K562 (cell line): ENCODE results near the gene DIP2C. TPM values are rescaled to one million over a fixed set of nuclear protein-coding genes. Genes with fewer than 3 reads are reported as not detected.
"Not testable (repeated sequence)": the region's sequence is repeated elsewhere in the genome, so short reads cannot be mapped to it uniquely, and the experiment has no call there.

Experiments used
- ATAC-seq: fragments of 200-7000 bp; cut with Tn5 transposase; 3 replicates; pipeline ENCODE4 v1.9.1; 2020; ENCODE audit warnings: moderate library complexity
- BruUV-seq: library from RNA; stranded (reverse); fragments of 400-500 nt; replicated peaks from 2 replicates; lab custom pipeline; 2021; lab: Mats Ljungman, UMichigan
- CTCF ChIA-PET: fragments of 300-600 bp; formaldehyde crosslinking; extraction: SDS; loops from one replicate; lab custom pipeline; 2021; ENCODE audit warnings: low intra/inter-chr PET ratio; lab: Yijun Ruan, JAX
- POLR2A ChIA-PET: fragments of 300-600, 350-650 bp; sonication (Branson Sonifier 250); formaldehyde crosslinking; extraction: SDS; loops from one replicate; lab custom pipeline; 2021; ENCODE audit warnings: antibody characterized with exemption, inconsistent platforms; lab: Yijun Ruan, JAX
- DNase-seq, 4 experiments: peaks; one replicate each; pipeline versions ENCODE4 v3.0.0 to v3.0.0-alpha.2; 2011 to 2018; ENCODE audit warnings: low spot score in 3 of 4, mixed read lengths in 3 of 4; ENCODE audit errors: extremely low read depth in 1 of 4
- FAIRE-seq: peaks from 2 replicates; lab custom pipeline; 2011; peaks lifted over from hg19 to GRCh38; lab: Jason Lieb, UNC
- H2AFZ ChIP-seq: 2 replicates; pipeline ENCODE4 v1.6.0; 2011; ENCODE audit warnings: low read depth, low read length, control low read depth, inconsistent platforms
- H3K27ac ChIP-seq: fragments of 200-600 bp; 3 replicates; pipeline ENCODE4 v1.8.0; 2011; ENCODE audit warnings: low read depth, mild to moderate bottlenecking, control low read depth, inconsistent platforms, low read length, moderate library complexity, mixed read lengths; ENCODE audit errors: extremely low read depth
- H3K27me3 ChIP-seq, 2 experiments: fragments of 300-600 bp in 1 of 2; 2 replicates in 1 of 2; 3 replicates in 1 of 2; pipeline versions ENCODE4 v1.6.0 to v1.8.0; 2011; ENCODE audit warnings: inconsistent platforms in 2 of 2, low read length in 2 of 2, mild to moderate bottlenecking in 1 of 2, mixed read lengths in 1 of 2, moderate library complexity in 1 of 2; ENCODE audit not compliant: control insufficient read depth in 2 of 2, insufficient read depth in 2 of 2
- H3K36me3 ChIP-seq: fragments of 300-600 bp; 3 replicates; pipeline ENCODE4 v1.8.0; 2011; ENCODE audit warnings: mild to moderate bottlenecking, low read length, inconsistent platforms; ENCODE audit not compliant: control insufficient read depth, insufficient read depth
- H3K4me1 ChIP-seq, 2 experiments: fragments of 200-600 bp in 1 of 2; replicated peaks in 1 of 2; 2 replicates in 1 of 2; 3 replicates in 1 of 2; pipeline versions ENCODE4 v1.5.1 to v1.8.0; 2011; ENCODE audit warnings: inconsistent platforms in 2 of 2, low read length in 2 of 2, mild to moderate bottlenecking in 1 of 2, mixed read lengths in 1 of 2, moderate library complexity in 1 of 2; ENCODE audit not compliant: control insufficient read depth in 2 of 2, insufficient read depth in 2 of 2
- H3K4me2 ChIP-seq: 2 replicates; pipeline ENCODE4 v1.6.1; 2011; ENCODE audit warnings: low read length, control low read depth, inconsistent platforms, mixed read lengths; ENCODE audit not compliant: insufficient read depth
- H3K4me3 ChIP-seq: fragments of 200-600 bp; sonication (generic), shearing (Covaris generic); 2 replicates; pipeline ENCODE4 v1.5.1; 2016; ENCODE audit warnings: control low read depth, inconsistent platforms
- H3K79me2 ChIP-seq: fragments of 200-600 bp; 3 replicates; pipeline ENCODE4 v1.8.0; 2011; ENCODE audit warnings: low read length, inconsistent platforms; ENCODE audit not compliant: control insufficient read depth, insufficient read depth
- H3K9ac ChIP-seq, 2 experiments: 2 replicates each; pipeline versions ENCODE4 v1.6.0 to v1.6.1; 2011; ENCODE audit warnings: low read depth in 2 of 2, low read length in 2 of 2, control low read depth in 1 of 2, inconsistent platforms in 1 of 2, mild to moderate bottlenecking in 1 of 2, mixed read lengths in 1 of 2; ENCODE audit not compliant: insufficient read depth in 1 of 2
- H3K9me1 ChIP-seq: one replicate; pipeline ENCODE4 v1.6.0; 2011; ENCODE audit warnings: inconsistent platforms, mild to moderate bottlenecking, low read length, moderate library complexity; ENCODE audit not compliant: control insufficient read depth, insufficient read depth
- H3K9me3 ChIP-seq: replicated peaks from 2 replicates; pipeline ENCODE4 v1.5.1; 2011; ENCODE audit warnings: low read depth, low read length, inconsistent platforms; ENCODE audit not compliant: control insufficient read depth, insufficient read depth
- H4K20me1 ChIP-seq: replicated peaks from 2 replicates; pipeline ENCODE4 v1.6.1; 2011; ENCODE audit warnings: low read length, inconsistent platforms, mixed read lengths; ENCODE audit not compliant: control insufficient read depth, insufficient read depth
- DMBX1 ChIP-seq: fragments of 250-450 bp; sonication (Bioruptor Pico); IDR thresholded peaks from 2 replicates; pipeline ENCODE4 v1.8.0; 2022; ENCODE audit warnings: inconsistent platforms, mild to moderate bottlenecking, moderate library complexity, borderline replicate concordance
- GABPB1 ChIP-seq: sonication (generic); formaldehyde crosslinking; IDR thresholded peaks from 2 replicates; pipeline ENCODE4 v1.8.0; 2022; ENCODE audit warnings: mild to moderate bottlenecking, missing genetic modification reagents
- HNRNPUL1 ChIP-seq: fragments of 200-400 bp; formaldehyde crosslinking; IDR thresholded peaks from 2 replicates; pipeline ENCODE4 v1.6.1; 2017; ENCODE audit warnings: low read length
- MTA3 ChIP-seq: fragments of 450-650 bp; formaldehyde crosslinking; IDR thresholded peaks from 2 replicates; pipeline ENCODE4 v1.6.1; 2017; ENCODE audit warnings: mild to moderate bottlenecking, borderline replicate concordance
- NFYB ChIP-seq: IDR thresholded peaks from 2 replicates; pipeline ENCODE4 v1.6.1; 2011; ENCODE audit warnings: mild to moderate bottlenecking, moderate library complexity; ENCODE audit not compliant: insufficient read length; ENCODE audit errors: extremely low read depth
- RBM17 ChIP-seq: fragments of 200-400 bp; formaldehyde crosslinking; IDR thresholded peaks from 2 replicates; pipeline ENCODE4 v1.6.1; 2017; ENCODE audit warnings: low read depth, mild to moderate bottlenecking, low read length, borderline replicate concordance
- ZNF239 ChIP-seq: fragments of 250-450 bp; sonication (Bioruptor Pico); IDR thresholded peaks from 2 replicates; pipeline ENCODE4 v1.4.0; 2020; ENCODE audit warnings: mild to moderate bottlenecking
- ZNF395 ChIP-seq: fragments of 200-800 bp; sonication (Bioruptor generic); IDR thresholded peaks from 2 replicates; pipeline ENCODE4 v1.6.1; 2017; ENCODE audit warnings: missing genetic modification characterization, missing compliant biosample characterization
- ZNF668 ChIP-seq: fragments of 250-450 bp; sonication (Bioruptor Pico); IDR thresholded peaks from 2 replicates; pipeline ENCODE4 v1.8.0; 2022; ENCODE audit warnings: mild to moderate bottlenecking, inconsistent platforms
- WGBS: fragments of 100-300 bp; shearing (Covaris generic); methylation state at CpG from one replicate; pipeline ENCODE4 v1.1.6; 2016; ENCODE audit warnings: low coverage, mixed read lengths; ENCODE audit not compliant: insufficient coverage; ENCODE audit errors: missing lambda C conversion rate; 5-methylcytosine and 5-hydroxymethylcytosine counted together
- in situ Hi-C: fragments of 300-500 bp; cut with MboI; formaldehyde crosslinking; loops from 4 replicates; pipeline ENCODE4 v1.15.0; 2018; ENCODE audit warnings: inconsistent platforms, mixed read lengths
- intact Hi-C: fragments of 100-400 bp; cut with micrococcal nuclease; formaldehyde crosslinking; loops from 2 replicates; pipeline ENCODE4 v1.14.2; 2022
- polyA plus RNA-seq, 8 experiments: library from polyadenylated mRNA; depleted of rRNA in 4 of 8; stranded (reverse) in 5 of 8; unstranded in 3 of 8; fragments of >200 nt; fragmentation: Nextera tagmentation in 2 of 8; fragmentation: Illumina TruSeq in 1 of 8; extraction: Ambion mirVana in 2 of 8; extraction: Trizol in 1 of 8; gene quantifications; 2 replicates each; pipeline versions ENCODE4 v1.2.1 to v1.2.3, GENCODE V29; 2011 to 2014; ENCODE audit warnings: inconsistent platforms in 1 of 8, missing spikeins in 1 of 8
- total RNA-seq, 7 experiments: library from RNA; depleted of rRNA in 6 of 7; stranded (reverse); fragments of >200 nt in 6 of 7; fragmentation: Illumina TruSeq in 2 of 7; extraction: Trizol in 2 of 7; gene quantifications; 2 replicates each; pipeline versions ENCODE4 v1.2.1 to v1.2.3, GENCODE V29; 2011 to 2021; ENCODE audit warnings: low replicate concordance in 1 of 7
- TF ChIP-seq, protein P1 (sequence below): sonication (generic); formaldehyde crosslinking; IDR thresholded peaks from 2 replicates; pipeline ENCODE4 v1.8.1; 2023; ENCODE audit warnings: missing genetic modification reagents, mild to moderate bottlenecking, borderline replicate concordance

DIP2C gene
- total and polyA plus RNA-seq, 9 of the 15 experiments (the other 6 are each of a cell fraction or from before 2014, with no cell fraction given): 0.01 TPM; not detected in 8

DNA sequence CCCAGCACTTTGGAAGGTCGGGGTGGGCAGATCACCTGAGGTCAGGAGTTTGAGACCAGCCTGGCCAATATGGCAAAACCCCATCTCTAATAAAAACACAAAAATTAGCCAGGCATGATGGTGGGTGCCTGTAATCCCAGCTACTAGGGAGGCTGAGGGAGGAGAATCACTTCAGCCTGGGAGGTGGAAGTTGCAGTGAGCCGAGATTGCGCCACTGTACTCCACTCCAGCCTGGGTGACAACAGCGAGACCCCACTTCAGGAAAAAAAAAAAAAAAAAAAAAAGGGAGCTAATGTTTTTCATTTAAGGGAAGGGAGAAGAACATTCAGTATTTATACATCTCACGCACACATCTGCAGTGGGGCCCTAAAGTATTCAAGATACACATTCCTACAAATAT is 176.8 kb downstream of the DIP2C start:
- H3K79me2 ChIP-seq, H3K4me2 ChIP-seq, H3K36me3 ChIP-seq, H3K9me3 ChIP-seq, in situ Hi-C loops, BruUV-seq, H3K27ac ChIP-seq, intact Hi-C loops, H3K9ac ChIP-seq, H3K4me1 ChIP-seq, H3K9me1 ChIP-seq, H4K20me1 ChIP-seq, H2AFZ ChIP-seq, POLR2A ChIA-PET, H3K4me3 ChIP-seq, FAIRE-seq, CTCF ChIA-PET, ATAC-seq, DNase-seq: not testable (repeated sequence)
- peaks cover 34 to 60% of the 10 kb centered on the region in 2 experiments; a peak in 4 of 5 replicates for H3K27me3 ChIP-seq
- 3% methylated on average over 5 of the region's 5 CpGs for WGBS

GRCh38 chr10:511849-512191 is 177.6 kb downstream of the DIP2C start:
- intact Hi-C loops: loop anchor here (1.0 kb wide), 1 partner anchor 277 kb away; no protein-coding TSS in a partner anchor
- Histone ChIP-seq H3K4me2 (no peak overlapping the region), H3K79me2 (no peaks in the 10 kb centered on the region), H2AFZ (no peak overlapping the region), H3K4me3 (no peak overlapping the region), H3K9me1 (no peaks in the 10 kb centered on the region), H3K27ac (no peak overlapping the region), H3K27me3 (peaks cover 38 to 68% of the 10 kb centered on the region in 2 experiments; a peak in 4 of 5 replicates), H3K9ac (no peak overlapping the region), H3K9me3 (no peaks in the 10 kb centered on the region), H4K20me1 (no peaks in the 10 kb centered on the region), H3K36me3 (no peaks in the 10 kb centered on the region), H3K4me1 (peaks cover 0 to 3% of the 10 kb centered on the region in 2 experiments; a peak in 1 of 5 replicates)
- in situ Hi-C loops: no loop called here
- ChIA-PET POLR2A (no interaction called here), CTCF (interaction anchor here (0.7 to 2.4 kb wide), 3 partner anchors 73 to 1420 kb away, joined by 3 to 9 read pairs (median 3); no protein-coding TSS in a partner anchor)
- no peak for ATAC-seq
- no peak for DNase-seq
- 2% methylated on average over 12 of the region's 14 CpGs for WGBS
- no TSS peak for BruUV-seq
- FAIRE-seq: no peak
- TF ChIP-seq NFYB (no peak), GABPB1 (CRISPR knock-in tag) (no peak), ZNF239 (CRISPR knock-in tag) (no peak), ZNF395 (no peak), HNRNPUL1 (no peak), ZNF668 (CRISPR knock-in tag) (no peak), MTA3 (no peak), DMBX1 (CRISPR knock-in tag) (no peak), RBM17 (no peak)
- TF ChIP-seq, protein P1, sequence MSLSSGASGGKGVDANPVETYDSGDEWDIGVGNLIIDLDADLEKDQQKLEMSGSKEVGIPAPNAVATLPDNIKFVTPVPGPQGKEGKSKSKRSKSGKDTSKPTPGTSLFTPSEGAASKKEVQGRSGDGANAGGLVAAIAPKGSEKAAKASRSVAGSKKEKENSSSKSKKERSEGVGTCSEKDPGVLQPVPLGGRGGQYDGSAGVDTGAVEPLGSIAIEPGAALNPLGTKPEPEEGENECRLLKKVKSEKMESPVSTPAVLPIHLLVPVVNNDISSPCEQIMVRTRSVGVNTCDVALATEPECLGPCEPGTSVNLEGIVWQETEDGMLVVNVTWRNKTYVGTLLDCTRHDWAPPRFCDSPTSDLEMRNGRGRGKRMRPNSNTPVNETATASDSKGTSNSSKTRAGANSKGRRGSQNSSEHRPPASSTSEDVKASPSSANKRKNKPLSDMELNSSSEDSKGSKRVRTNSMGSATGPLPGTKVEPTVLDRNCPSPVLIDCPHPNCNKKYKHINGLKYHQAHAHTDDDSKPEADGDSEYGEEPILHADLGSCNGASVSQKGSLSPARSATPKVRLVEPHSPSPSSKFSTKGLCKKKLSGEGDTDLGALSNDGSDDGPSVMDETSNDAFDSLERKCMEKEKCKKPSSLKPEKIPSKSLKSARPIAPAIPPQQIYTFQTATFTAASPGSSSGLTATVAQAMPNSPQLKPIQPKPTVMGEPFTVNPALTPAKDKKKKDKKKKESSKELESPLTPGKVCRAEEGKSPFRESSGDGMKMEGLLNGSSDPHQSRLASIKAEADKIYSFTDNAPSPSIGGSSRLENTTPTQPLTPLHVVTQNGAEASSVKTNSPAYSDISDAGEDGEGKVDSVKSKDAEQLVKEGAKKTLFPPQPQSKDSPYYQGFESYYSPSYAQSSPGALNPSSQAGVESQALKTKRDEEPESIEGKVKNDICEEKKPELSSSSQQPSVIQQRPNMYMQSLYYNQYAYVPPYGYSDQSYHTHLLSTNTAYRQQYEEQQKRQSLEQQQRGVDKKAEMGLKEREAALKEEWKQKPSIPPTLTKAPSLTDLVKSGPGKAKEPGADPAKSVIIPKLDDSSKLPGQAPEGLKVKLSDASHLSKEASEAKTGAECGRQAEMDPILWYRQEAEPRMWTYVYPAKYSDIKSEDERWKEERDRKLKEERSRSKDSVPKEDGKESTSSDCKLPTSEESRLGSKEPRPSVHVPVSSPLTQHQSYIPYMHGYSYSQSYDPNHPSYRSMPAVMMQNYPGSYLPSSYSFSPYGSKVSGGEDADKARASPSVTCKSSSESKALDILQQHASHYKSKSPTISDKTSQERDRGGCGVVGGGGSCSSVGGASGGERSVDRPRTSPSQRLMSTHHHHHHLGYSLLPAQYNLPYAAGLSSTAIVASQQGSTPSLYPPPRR (CRISPR knock-in tag): no peak
